Esophagus squamous epithelium (tissue), 4 donors: Measurements from ENCODE around the gene PHACTR4.

ENCODE experiments used
- CTCF ChIP-seq, 6 experiments: fragments of 450-650 bp in 4 of 6; fragments of 200-600 bp in 2 of 6; sonication (generic) in 2 of 6; IDR thresholded peaks; one replicate each; pipeline ENCODE4 v1.5.1; 2016 to 2019; ENCODE audit warnings: antibody characterized with exemption in 6 of 6, mild to moderate bottlenecking in 4 of 6, moderate library complexity in 4 of 6
- POLR2A ChIP-seq, 4 donors: fragments of 450-650 bp; IDR thresholded peaks; one replicate each; pipeline ENCODE4 v1.6.1; 2017; ENCODE audit warnings: antibody characterized with exemption in 4 of 4, mild to moderate bottlenecking in 4 of 4, moderate library complexity in 3 of 4

GRCh38 chr1:28540651-28541050 is 171.1 kb downstream of the PHACTR4 start:
- TF ChIP-seq CTCF (IDR thresholded peaks at IDR 0.05), result no peak
- no peak for TF ChIP-seq POLR2A (IDR thresholded peaks at IDR 0.05)
